ENCODE data around the gene STAC3.

GRCh38 chr12:57260366-57260765 lies 9.4 kb upstream of the STAC3 start:
- TF ChIP-seq EZH2 (IDR thresholded peaks at IDR 0.05): no peak
- TF ChIP-seq POLR2AphosphoS5 (IDR thresholded peaks at IDR 0.05; ENCODE audit: borderline replicate concordance, low read depth, low read length): no peak
- no peak for TF ChIP-seq FOXP2 (optimal IDR thresholded peaks at IDR 0.05; ENCODE audit: control extremely low read depth, extremely low read length, insufficient read depth)

All from SK-N-MC (cell line).